ENCODE data around the gene VPS37C. TPM values are rescaled to one million over a fixed set of nuclear protein-coding genes. Genes with fewer than 3 reads are reported as not detected.

The VPS37C gene
- total and polyA plus RNA-seq, 9 of the 15 experiments (the other 6 are each of a cell fraction or from before 2014, with no cell fraction given): 0.62 to 29.8 (median 11.5) TPM

- no peak for ATAC-seq
- Histone ChIP-seq H3K79me2 (ENCODE audit: control insufficient read depth, insufficient read depth, low read length) (no peaks in the 10 kb centered on the region), H3K36me3 (ENCODE audit: control insufficient read depth, insufficient read depth, low read length) (no peaks in the 10 kb centered on the region), H3K9ac (ENCODE audit: insufficient read depth in 1 of 2, low read depth in 2 of 2, low read length in 2 of 2) (no peak overlapping the region), H3K4me3 (no peak overlapping the region), H3K27me3 (ENCODE audit: control insufficient read depth in 2 of 2, insufficient read depth in 2 of 2, low read length in 2 of 2) (peaks cover 11 to 21% of the 10 kb centered on the region in 2 experiments; a peak in 3 of 5 replicates), H2AFZ (ENCODE audit: low read depth, low read length) (no peak overlapping the region), H3K9me3 (replicated peaks; ENCODE audit: control insufficient read depth, insufficient read depth, low read depth, low read length) (no peaks in the 10 kb centered on the region), H3K4me1 (replicated peaks in 1 of 2; ENCODE audit: control insufficient read depth in 2 of 2, insufficient read depth in 2 of 2, low read length in 2 of 2) (no peaks in the 10 kb centered on the region), H3K9me1 (ENCODE audit: control insufficient read depth, insufficient read depth, low read length) (no peaks in the 10 kb centered on the region), H3K27ac (ENCODE audit: extremely low read depth, low read depth, low read length) (no peak overlapping the region), H3K4me2 (ENCODE audit: insufficient read depth, low read length) (no peak overlapping the region), H4K20me1 (replicated peaks; ENCODE audit: control insufficient read depth, insufficient read depth, low read length) (no peaks in the 10 kb centered on the region)
- no TSS peak for BruUV-seq (replicated peaks)
- no peak for FAIRE-seq
- 15% methylated on average over 4 of the region's 4 CpGs for WGBS (ENCODE audit: insufficient coverage, low coverage, missing lambda C conversion rate)
- no peak for DNase-seq (ENCODE audit: extremely low read depth in 1 of 4, low spot score in 3 of 4)
- in situ Hi-C loops (cut with MboI): no loop called here
- no peak for TF ChIP-seq SREBF2 (CRISPR knock-in tag; IDR thresholded peaks at IDR 0.05)
- TF ChIP-seq USF2 (CRISPR knock-in tag; IDR thresholded peaks at IDR 0.05): no peak
- TF ChIP-seq HNRNPH1 (optimal IDR thresholded peaks at IDR 0.05; ENCODE audit: low read depth, low read length): no peak
- TF ChIP-seq TFAP4 (CRISPR knock-in tag; IDR thresholded peaks at IDR 0.05; ENCODE audit: borderline replicate concordance): no peak
- no peak for TF ChIP-seq DPF2 (IDR thresholded peaks at IDR 0.05)
- TF ChIP-seq CBX3 (IDR thresholded peaks at IDR 0.05; ENCODE audit: borderline replicate concordance in 1 of 2, low read length in 2 of 2): no peak
- no peak for TF ChIP-seq TFE3 (CRISPR knock-in tag; IDR thresholded peaks at IDR 0.05)
- no peak for TF ChIP-seq ZNF511 (CRISPR knock-in tag; IDR thresholded peaks at IDR 0.05)
- TF ChIP-seq SRSF7 (optimal IDR thresholded peaks at IDR 0.05; ENCODE audit: low read depth, low read length): no peak
- TF ChIP-seq TSC22D4 (tag; IDR thresholded peaks at IDR 0.05): no peak
- TF ChIP-seq ZBTB8A (IDR thresholded peaks at IDR 0.05; ENCODE audit: partially characterized antibody): no peak
- TF ChIP-seq ZNF217 (CRISPR knock-in tag; IDR thresholded peaks at IDR 0.05): no peak
- no peak for TF ChIP-seq LCOR (CRISPR knock-in tag; IDR thresholded peaks at IDR 0.05)
- no peak for TF ChIP-seq CHD4 (IDR thresholded peaks at IDR 0.05; ENCODE audit: insufficient read depth, insufficient replicate concordance, low read depth, low read length, poor library complexity, severe bottlenecking)
- TF ChIP-seq KLF6 (CRISPR knock-in tag; IDR thresholded peaks at IDR 0.05; ENCODE audit: borderline replicate concordance): no peak
- no peak for TF ChIP-seq PYGO2 (tag; IDR thresholded peaks at IDR 0.05)
- no peak for TF ChIP-seq CBX5 (IDR thresholded peaks at IDR 0.05; ENCODE audit: borderline replicate concordance, low read depth)
- ChIA-PET POLR2A (no interaction called here), CTCF (ENCODE audit: low intra/inter-chr PET ratio) (no interaction called here)
- intact Hi-C loops (cut with micrococcal nuclease): no loop called here
These were observed 22.4 kb upstream of the VPS37C start for GRCh38 chr11:61183645-61184044.
